Keratinocyte (primary cell): Measurements from ENCODE around the gene C16orf86. TPM values are rescaled to one million over a fixed set of nuclear protein-coding genes. Genes with fewer than 3 reads are reported as not detected.

Source experiments
- DNase-seq: peaks from one replicate; pipeline ENCODE4 v3.0.0-alpha.2; 2011; ENCODE audit warnings: low read depth, missing footprints, low spot score
- FAIRE-seq: peaks from 2 replicates; lab custom pipeline; 2011; peaks lifted over from hg19 to GRCh38; lab: Jason Lieb, UNC
- H2AFZ ChIP-seq: 2 replicates; pipeline ENCODE4 v1.6.0; 2012; ENCODE audit warnings: low read length, control low read depth, inconsistent platforms; ENCODE audit not compliant: control insufficient read depth
- H3K27ac ChIP-seq: 2 replicates; pipeline ENCODE4 v1.5.1; 2011; ENCODE audit warnings: low read length; ENCODE audit not compliant: control insufficient read depth, insufficient read depth
- H3K27me3 ChIP-seq: 3 replicates; pipeline ENCODE4 v1.6.0; 2011; ENCODE audit warnings: low read length; ENCODE audit not compliant: control insufficient read depth, insufficient read depth; ENCODE audit errors: extremely low read depth
- H3K36me3 ChIP-seq, 2 experiments: 2 replicates in 1 of 2; 3 replicates in 1 of 2; pipeline ENCODE4 v1.5.1; 2011; ENCODE audit warnings: low read length in 2 of 2, mild to moderate bottlenecking in 1 of 2; ENCODE audit not compliant: control insufficient read depth in 2 of 2, insufficient read depth in 2 of 2; ENCODE audit errors: extremely low read depth in 1 of 2
- H3K4me1 ChIP-seq: 3 replicates; pipeline ENCODE4 v1.5.1; 2011; ENCODE audit warnings: low read length; ENCODE audit not compliant: control insufficient read depth, insufficient read depth; ENCODE audit errors: extremely low read depth
- H3K4me2 ChIP-seq: 3 replicates; pipeline ENCODE4 v1.6.0; 2011; ENCODE audit warnings: low read depth, low read length; ENCODE audit not compliant: control insufficient read depth, insufficient read depth; ENCODE audit errors: extremely low read depth
- H3K4me3 ChIP-seq, 3 experiments: fragments of 200-600 bp in 1 of 3; sonication (generic) in 1 of 3; 2 replicates in 2 of 3; 3 replicates in 1 of 3; pipeline ENCODE4 v1.5.1; 2011 to 2016; ENCODE audit warnings: low read length in 3 of 3, mild to moderate bottlenecking in 3 of 3, control low read depth in 2 of 3, inconsistent platforms in 1 of 3, low read depth in 1 of 3, mixed read lengths in 1 of 3, mixed run types in 1 of 3, moderate library complexity in 1 of 3; ENCODE audit not compliant: control insufficient read depth in 2 of 3, insufficient read depth in 2 of 3; ENCODE audit errors: extremely low read depth in 1 of 3
- H3K79me2 ChIP-seq: 2 replicates; pipeline ENCODE4 v1.6.0; 2012; ENCODE audit warnings: low read length; ENCODE audit not compliant: control insufficient read depth, insufficient read depth
- H3K9ac ChIP-seq: 3 replicates; pipeline ENCODE4 v1.6.0; 2011; ENCODE audit warnings: low read length; ENCODE audit not compliant: control insufficient read depth, insufficient read depth; ENCODE audit errors: extremely low read depth
- H3K9me1 ChIP-seq: 3 replicates; pipeline ENCODE4 v1.6.0; 2011; ENCODE audit warnings: low read length; ENCODE audit not compliant: control insufficient read depth, insufficient read depth; ENCODE audit errors: extremely low read depth
- H3K9me3 ChIP-seq: 2 replicates; pipeline ENCODE4 v1.5.1; 2012; ENCODE audit warnings: low read depth, low read length; ENCODE audit not compliant: control insufficient read depth
- H4K20me1 ChIP-seq: 3 replicates; pipeline ENCODE4 v1.6.0; 2011; ENCODE audit warnings: low read length; ENCODE audit not compliant: control insufficient read depth, insufficient read depth; ENCODE audit errors: extremely low read depth
- CTCF ChIP-seq, 3 experiments: IDR thresholded peaks in 1 of 3; conservative IDR thresholded peaks in 1 of 3; optimal IDR thresholded peaks in 1 of 3; 2 replicates in 2 of 3; 3 replicates in 1 of 3; pipeline versions ENCODE3 to v1.5.1; 2011; ENCODE audit warnings: low read length in 3 of 3, mild to moderate bottlenecking in 3 of 3, moderate library complexity in 2 of 3, control low read depth in 1 of 3, inconsistent platforms in 1 of 3; ENCODE audit not compliant: insufficient read depth in 2 of 3; ENCODE audit errors: extremely low read depth in 1 of 3
- EZH2 ChIP-seq: IDR thresholded peaks from one replicate; pipeline ENCODE4 v1.6.1; 2012; ENCODE audit warnings: inconsistent platforms, mild to moderate bottlenecking, low read length, moderate library complexity
- dilution Hi-C: fragments of 300-500 bp; cut with MboI; formaldehyde crosslinking; loops from one replicate; pipeline ENCODE4 v1.7.0; 2020; ENCODE audit warnings: low sequenced_read_pairs; ENCODE audit not compliant: extremely low pct_ligation_motif_present
- polyA plus RNA-seq, 5 experiments: library from polyadenylated mRNA; depleted of rRNA in 3 of 5; stranded (reverse) in 3 of 5; stranded (forward) in 1 of 5; unstranded in 1 of 5; fragments of >200 nt; gene quantifications; 1 replicate in 1 of 5; 2 replicates in 3 of 5; 3 replicates in 1 of 5; pipeline versions ENCODE4 v1.2.1 to v1.2.3, GENCODE V29; 2011 to 2012; ENCODE audit warnings: missing spikeins in 2 of 5, low read depth in 1 of 5, low replicate concordance in 1 of 5

Gene C16orf86
- polyA plus RNA-seq, 1 donor (not counting 4 experiments of a cell fraction or from before 2014, with no cell fraction given), result 0.17 TPM

GRCh38 chr16:67647111-67647651 is 19.4 kb upstream of the C16orf86 start:
- Histone ChIP-seq H3K4me3 (no peak overlapping the region), H3K4me1 (no peaks in the 10 kb centered on the region), H3K27me3 (peaks cover 76% of the 10 kb centered on the region), H3K9ac (no peak overlapping the region), H3K9me1 (no peaks in the 10 kb centered on the region), H3K9me3 (no peaks in the 10 kb centered on the region), H3K79me2 (no peaks in the 10 kb centered on the region), H2AFZ (no peak overlapping the region), H3K27ac (no peak overlapping the region), H3K4me2 (no peak overlapping the region), H4K20me1 (peaks cover 2% of the 10 kb centered on the region), H3K36me3 (no peaks in the 10 kb centered on the region)
- no peak for TF ChIP-seq CTCF (optimal IDR thresholded peaks at IDR 0.05 in 1 of 3, IDR thresholded peaks at IDR 0.05 in 1 of 3, conservative IDR thresholded peaks at IDR 0.05 in 1 of 3; ENCODE audit: extremely low read depth in 1 of 3, insufficient read depth in 2 of 3, low read length in 3 of 3)
- TF ChIP-seq EZH2, result no peak
- DNase-seq (no peak), FAIRE-seq (no peak)
- dilution Hi-C loops, result no loop called here

DNA sequence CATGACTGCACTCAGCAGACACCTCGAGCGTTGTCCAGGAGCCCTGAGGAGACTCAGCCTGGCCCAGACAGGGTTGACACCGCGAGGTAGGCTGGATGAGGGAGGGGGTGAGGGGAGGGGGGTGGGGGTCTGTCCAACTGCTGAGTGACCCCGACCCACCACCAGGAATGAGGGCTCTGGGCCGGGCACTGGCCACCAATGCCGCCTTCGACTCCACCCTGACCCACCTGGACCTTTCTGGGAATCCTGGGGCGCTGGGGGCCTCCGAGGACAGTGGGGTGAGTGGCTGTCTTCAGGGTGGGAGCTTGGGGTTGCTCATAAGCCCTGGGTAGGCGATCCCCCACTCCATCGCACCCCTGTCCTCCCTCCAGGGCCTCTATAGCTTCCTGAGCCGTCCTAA is 18.9 kb upstream of the C16orf86 start:
- no peak for FAIRE-seq
- dilution Hi-C loops, result no loop called here
- H3K9me1 ChIP-seq, result no peaks in the 10 kb centered on the region

More for the DNA sequence above, 18.9 kb upstream of the C16orf86 start:
- Histone ChIP-seq H3K4me3 (no peak overlapping the region), H3K9me3 (no peaks in the 10 kb centered on the region), H3K36me3 (no peaks in the 10 kb centered on the region), H3K4me2 (no peak overlapping the region), H3K27me3 (peaks cover 80% of the 10 kb centered on the region), H2AFZ (no peak overlapping the region), H3K27ac (no peak overlapping the region), H3K9ac (no peak overlapping the region), H3K79me2 (no peaks in the 10 kb centered on the region), H3K4me1 (no peaks in the 10 kb centered on the region), H4K20me1 (peaks cover 2% of the 10 kb centered on the region)
- TF ChIP-seq EZH2 (no peak), CTCF (optimal IDR thresholded peaks at IDR 0.05 in 1 of 3, IDR thresholded peaks at IDR 0.05 in 1 of 3, conservative IDR thresholded peaks at IDR 0.05 in 1 of 3; ENCODE audit: extremely low read depth in 1 of 3, insufficient read depth in 2 of 3, low read length in 3 of 3) (no peak)
- DNase-seq, result no peak
